NCI-H774 (cell line): ENCODE data around the gene ZSCAN12.
A peak's percentile ranks its signal among the peaks of the same experiment; 100 is the strongest.
"Not testable (repeated sequence)": the region's sequence is repeated elsewhere in the genome, so short reads cannot be mapped to it uniquely, and the experiment has no call there.

ENCODE experiments used
- DNase-seq: peaks from one replicate; lab custom pipeline; 2025; lab: John Stamatoyannopoulos, UW

ZSCAN12 gene

GRCh38 chr6:28393912-28394662, 5.5 kb downstream of the ZSCAN12 start:
- no peak for DNase-seq

GRCh38 chr6:28390688-28391087, 8.9 kb downstream of the ZSCAN12 start:
- no peak for DNase-seq

GRCh38 chr6:28384143-28384533, 15.4 kb downstream of the ZSCAN12 start:
- no peak for DNase-seq

- DNase-seq = peak; percentile 75
Measured at GRCh38 chr6:28383235-28384142, 16.1 kb downstream of the ZSCAN12 start.

- DNase-seq = no peak
Measured at GRCh38 chr6:28380381-28380780, 19.2 kb downstream of the ZSCAN12 start.

GRCh38 chr6:28378644-28379043, 20.9 kb downstream of the ZSCAN12 start:
- DNase-seq = no peak

- DNase-seq = no peak
Measured at GRCh38 chr6:28377879-28378278, 21.7 kb downstream of the ZSCAN12 start.

GRCh38 chr6:28373925-28374324, 25.6 kb downstream of the ZSCAN12 start:
- DNase-seq = no peak

GRCh38 chr6:28371706-28372451, 27.7 kb downstream of the ZSCAN12 start:
- no peak for DNase-seq

- DNase-seq = no peak
Measured at GRCh38 chr6:28371280-28371679, 28.3 kb downstream of the ZSCAN12 start.

- DNase-seq = no peak
Measured at GRCh38 chr6:28370440-28370839, 29.1 kb downstream of the ZSCAN12 start.

- no peak for DNase-seq
Measured at GRCh38 chr6:28369463-28369862, 30.1 kb downstream of the ZSCAN12 start.

- DNase-seq = no peak
Measured at GRCh38 chr6:28368522-28368921, 31.0 kb downstream of the ZSCAN12 start.

GRCh38 chr6:28365590-28365989, 34.0 kb downstream of the ZSCAN12 start:
- not testable (repeated sequence) for DNase-seq

GRCh38 chr6:28360961-28361360, 38.6 kb downstream of the ZSCAN12 start:
- no peak for DNase-seq

GRCh38 chr6:28359562-28359961, 40.0 kb downstream of the ZSCAN12 start:
- not testable (repeated sequence) for DNase-seq

- no peak for DNase-seq
Measured at GRCh38 chr6:28357036-28357435, 42.5 kb downstream of the ZSCAN12 start.

GRCh38 chr6:28356666-28357020, 42.9 kb downstream of the ZSCAN12 start:
- no peak for DNase-seq

- peak; percentile 83 for DNase-seq
Measured at GRCh38 chr6:28355743-28356665, 43.5 kb downstream of the ZSCAN12 start.

- DNase-seq = no peak
Measured at GRCh38 chr6:28354688-28355554, 44.6 kb downstream of the ZSCAN12 start.
